ENCODE data around the gene TNP1.

Gene TNP1

DNA sequence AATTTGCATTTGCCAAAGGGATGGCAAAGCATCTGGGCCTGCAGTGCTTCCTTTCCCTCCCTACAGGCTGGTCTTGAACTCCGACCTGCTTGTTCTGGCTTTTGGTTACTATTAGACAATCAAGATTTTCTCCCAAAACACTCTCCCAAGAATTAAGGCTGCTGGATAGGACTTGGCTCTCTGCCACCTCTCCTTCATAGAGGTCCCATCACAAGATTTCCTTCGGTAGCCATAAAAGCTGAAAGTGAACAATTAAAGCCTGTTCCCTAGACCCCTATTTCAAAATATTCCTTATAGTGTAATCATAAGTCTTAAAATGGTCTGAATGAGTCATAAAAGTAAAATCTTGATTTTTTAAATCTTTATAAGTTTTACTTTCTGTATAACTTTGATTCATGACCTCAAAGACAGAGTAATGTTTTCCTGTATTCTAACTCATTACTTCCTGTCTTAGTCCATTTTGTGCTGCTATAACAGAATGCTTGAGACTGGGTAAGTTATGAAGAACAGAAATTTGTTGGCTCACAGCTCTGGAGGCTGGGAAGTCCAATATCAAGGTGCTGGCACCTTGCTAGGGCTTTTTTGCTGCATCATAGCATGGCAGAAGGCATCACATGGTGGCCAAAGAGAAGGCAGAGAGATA lies 37.8 kb upstream of the TNP1 start:
- Histone ChIP-seq H3K4me1 (ENCODE audit: control insufficient read depth, insufficient read depth, low read depth, low read length) (no peaks in the 10 kb centered on the region), H2BK120ac (ENCODE audit: low read depth, low read length) (no peak overlapping the region), H3K23ac (ENCODE audit: low read length in 2 of 2) (no peak overlapping the region), H2BK5ac (ENCODE audit: low read depth, low read length, poor library complexity, severe bottlenecking) (no peak overlapping the region), H3K36me3 (ENCODE audit: control insufficient read depth in 1 of 2, insufficient read depth in 2 of 2, low read depth in 1 of 2, low read length in 2 of 2) (no peaks in the 10 kb centered on the region), H2AK5ac (ENCODE audit: low read length, severe bottlenecking) (no peak overlapping the region), H4K91ac (ENCODE audit: low read length) (no peak overlapping the region), H3K9ac (ENCODE audit: low read length) (no peak overlapping the region), H2BK12ac (ENCODE audit: low read length in 2 of 2) (no peak overlapping the region), H3K27ac (ENCODE audit: low read length, poor library complexity, severe bottlenecking) (no peak overlapping the region), H3K14ac (ENCODE audit: low read length in 2 of 2) (no peak overlapping the region), H3K4me2 (ENCODE audit: low read length, poor library complexity, severe bottlenecking) (no peak overlapping the region), H3K9me3 (ENCODE audit: control insufficient read depth, low read length) (peaks cover 3% of the 10 kb centered on the region), H2AFZ (ENCODE audit: low read depth, low read length) (no peak overlapping the region), H3K4me3 (ENCODE audit: insufficient read depth in 1 of 2, low read depth in 1 of 2, low read length in 2 of 2) (no peak overlapping the region), H3K27me3 (ENCODE audit: control insufficient read depth in 1 of 2, insufficient read depth in 1 of 2, low read length in 2 of 2) (no peaks in the 10 kb centered on the region), H3K4ac (ENCODE audit: low read depth in 1 of 2, low read length in 2 of 2) (no peak overlapping the region), H3K18ac (ENCODE audit: low read depth in 1 of 2, low read length in 2 of 2) (no peak overlapping the region), H2BK15ac (ENCODE audit: low read depth, poor library complexity, severe bottlenecking) (no peak overlapping the region), H3K79me1 (replicated peaks; ENCODE audit: low read length, poor library complexity, severe bottlenecking) (no peaks in the 10 kb centered on the region), H4K8ac (ENCODE audit: low read length) (no peak overlapping the region)
- DNase-seq, result no peak
- 100% methylated on average over 1 of the region's 2 CpGs for WGBS

DNA sequence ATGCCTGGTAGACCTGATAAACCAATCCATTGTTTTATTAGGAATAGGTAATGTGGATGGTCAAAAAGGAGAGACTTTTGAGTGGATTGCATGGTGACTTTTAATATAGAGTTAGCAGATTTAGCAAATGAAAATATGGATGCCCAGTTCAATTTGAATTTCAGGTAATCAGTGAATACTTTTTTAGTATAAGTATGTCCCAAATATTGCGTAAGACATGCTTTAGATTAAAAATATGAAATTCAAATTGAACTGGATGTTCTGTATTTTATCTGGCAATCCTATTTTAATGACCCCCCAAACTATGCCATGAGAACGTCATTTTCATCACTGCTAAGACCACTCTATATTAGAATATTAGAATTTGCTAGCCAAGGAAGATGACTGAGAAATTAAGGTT lies 30.3 kb upstream of the TNP1 start:
- H2BK12ac ChIP-seq (ENCODE audit: low read length in 2 of 2), result no peak overlapping the region
- WGBS, result no CpG with 5 or more reads among the region's 2 CpGs
- H3K9me3 ChIP-seq (ENCODE audit: control insufficient read depth, low read length), result peaks cover 5% of the 10 kb centered on the region
- no peak overlapping the region for H3K23ac ChIP-seq (ENCODE audit: low read length in 2 of 2)
- H2BK120ac ChIP-seq (ENCODE audit: low read depth, low read length), result no peak overlapping the region
- H3K27me3 ChIP-seq (ENCODE audit: control insufficient read depth in 1 of 2, insufficient read depth in 1 of 2, low read length in 2 of 2), result peaks cover 9 to 14% of the 10 kb centered on the region in 2 experiments
- H3K18ac ChIP-seq (ENCODE audit: low read depth in 1 of 2, low read length in 2 of 2), result no peak overlapping the region
- H4K91ac ChIP-seq (ENCODE audit: low read length), result no peak overlapping the region
- no peaks in the 10 kb centered on the region for H3K4me1 ChIP-seq (ENCODE audit: control insufficient read depth, insufficient read depth, low read depth, low read length)
- no peak for DNase-seq
- H3K9ac ChIP-seq (ENCODE audit: low read length), result no peak overlapping the region
- H2BK5ac ChIP-seq (ENCODE audit: low read depth, low read length, poor library complexity, severe bottlenecking), result no peak overlapping the region
- no peak overlapping the region for H3K14ac ChIP-seq (ENCODE audit: low read length in 2 of 2)
- no peak overlapping the region for H4K8ac ChIP-seq (ENCODE audit: low read length)
- H3K27ac ChIP-seq (ENCODE audit: low read length, poor library complexity, severe bottlenecking), result no peak overlapping the region
- H3K4me3 ChIP-seq (ENCODE audit: insufficient read depth in 1 of 2, low read depth in 1 of 2, low read length in 2 of 2), result no peak overlapping the region
- no peaks in the 10 kb centered on the region for H3K79me1 ChIP-seq (replicated peaks; ENCODE audit: low read length, poor library complexity, severe bottlenecking)
- no peak overlapping the region for H3K4me2 ChIP-seq (ENCODE audit: low read length, poor library complexity, severe bottlenecking)
- H2AK5ac ChIP-seq (ENCODE audit: low read length, severe bottlenecking), result no peak overlapping the region
- no peak overlapping the region for H2BK15ac ChIP-seq (ENCODE audit: low read depth, poor library complexity, severe bottlenecking)
- no peak overlapping the region for H3K4ac ChIP-seq (ENCODE audit: low read depth in 1 of 2, low read length in 2 of 2)
- H3K36me3 ChIP-seq (ENCODE audit: control insufficient read depth in 1 of 2, insufficient read depth in 2 of 2, low read depth in 1 of 2, low read length in 2 of 2), result no peaks in the 10 kb centered on the region
- no peak overlapping the region for H2AFZ ChIP-seq (ENCODE audit: low read depth, low read length)

DNA sequence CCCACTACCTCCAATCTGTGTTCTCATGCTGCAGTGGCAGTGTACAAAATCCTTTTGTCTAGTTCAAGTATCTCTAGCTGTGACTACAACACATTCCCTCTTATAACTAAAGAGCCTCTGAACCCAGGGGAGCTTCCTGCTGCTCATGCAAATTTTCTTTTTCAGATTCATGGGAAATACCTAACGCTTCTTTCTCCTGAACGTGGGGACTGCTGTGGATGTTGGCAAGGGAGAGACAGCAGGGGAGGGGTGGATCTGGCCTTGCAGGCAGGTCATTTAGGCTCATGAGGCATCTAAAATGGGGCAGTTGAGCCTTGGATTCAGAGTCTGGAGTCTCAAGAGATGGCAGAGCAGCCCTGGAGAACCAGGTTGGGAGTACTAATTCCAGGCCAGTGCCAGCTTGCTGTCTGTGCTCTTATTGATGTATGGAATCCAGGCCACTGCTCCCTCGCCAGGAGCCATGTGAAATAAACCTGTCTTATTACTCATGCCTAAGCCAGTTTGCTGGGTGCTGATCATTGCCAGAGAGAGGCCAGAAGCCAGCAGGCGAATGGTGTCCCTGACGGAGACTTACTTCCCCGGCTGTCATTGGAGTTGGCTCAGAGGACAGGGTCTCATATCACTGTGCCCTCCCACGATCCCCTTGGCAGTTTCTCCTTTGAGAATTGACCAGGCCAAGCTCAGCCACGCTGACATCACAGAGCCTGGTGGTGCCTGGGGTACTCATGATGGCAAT lies 29.2 kb upstream of the TNP1 start:
- Histone ChIP-seq H3K4me3 (ENCODE audit: insufficient read depth in 1 of 2, low read depth in 1 of 2, low read length in 2 of 2) (no peak overlapping the region), H3K9ac (ENCODE audit: low read length) (no peak overlapping the region), H2AFZ (ENCODE audit: low read depth, low read length) (no peak overlapping the region), H3K14ac (ENCODE audit: low read length in 2 of 2) (no peak overlapping the region), H3K4ac (ENCODE audit: low read depth in 1 of 2, low read length in 2 of 2) (no peak overlapping the region), H2BK120ac (ENCODE audit: low read depth, low read length) (no peak overlapping the region), H3K9me3 (ENCODE audit: control insufficient read depth, low read length) (peaks cover 5% of the 10 kb centered on the region), H2BK12ac (ENCODE audit: low read length in 2 of 2) (no peak overlapping the region), H3K18ac (ENCODE audit: low read depth in 1 of 2, low read length in 2 of 2) (no peak overlapping the region), H4K8ac (ENCODE audit: low read length) (no peak overlapping the region), H2BK5ac (ENCODE audit: low read depth, low read length, poor library complexity, severe bottlenecking) (no peak overlapping the region), H3K27me3 (ENCODE audit: control insufficient read depth in 1 of 2, insufficient read depth in 1 of 2, low read length in 2 of 2) (peaks cover 9 to 14% of the 10 kb centered on the region in 2 experiments), H2BK15ac (ENCODE audit: low read depth, poor library complexity, severe bottlenecking) (no peak overlapping the region), H3K36me3 (ENCODE audit: control insufficient read depth in 1 of 2, insufficient read depth in 2 of 2, low read depth in 1 of 2, low read length in 2 of 2) (no peaks in the 10 kb centered on the region), H2AK5ac (ENCODE audit: low read length, severe bottlenecking) (no peak overlapping the region), H3K27ac (ENCODE audit: low read length, poor library complexity, severe bottlenecking) (no peak overlapping the region), H4K91ac (ENCODE audit: low read length) (no peak overlapping the region), H3K23ac (ENCODE audit: low read length in 2 of 2) (no peak overlapping the region), H3K79me1 (replicated peaks; ENCODE audit: low read length, poor library complexity, severe bottlenecking) (no peaks in the 10 kb centered on the region), H3K4me2 (ENCODE audit: low read length, poor library complexity, severe bottlenecking) (no peak overlapping the region), H3K4me1 (ENCODE audit: control insufficient read depth, insufficient read depth, low read depth, low read length) (no peaks in the 10 kb centered on the region)
- 87% methylated on average over 8 of the region's 8 CpGs for WGBS
- DNase-seq, result no peak

DNA sequence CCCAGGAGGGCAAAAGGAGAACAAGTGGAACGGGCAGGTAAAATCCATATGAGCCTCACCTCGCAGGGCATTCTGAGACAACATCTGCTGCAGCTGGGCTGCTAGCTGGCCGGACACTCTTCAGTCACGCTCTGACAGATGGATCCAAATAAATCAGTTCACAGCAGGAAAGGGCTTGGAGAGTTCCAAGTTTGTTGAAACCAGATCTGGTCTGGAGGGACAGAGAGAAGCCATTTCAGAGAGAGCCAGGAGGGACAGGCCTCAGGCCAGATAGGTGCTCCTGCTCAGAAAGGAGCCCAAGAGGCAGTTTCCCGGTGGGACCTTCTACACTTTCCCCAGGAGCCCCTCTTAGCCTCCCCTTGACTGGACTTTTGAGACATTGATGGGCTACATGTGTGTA lies 28.2 kb upstream of the TNP1 start:
- no peak overlapping the region for H4K91ac ChIP-seq (ENCODE audit: low read length)
- DNase-seq, result no peak
- H3K9ac ChIP-seq (ENCODE audit: low read length), result no peak overlapping the region
- no peak overlapping the region for H4K8ac ChIP-seq (ENCODE audit: low read length)
- no peaks in the 10 kb centered on the region for H3K79me1 ChIP-seq (replicated peaks; ENCODE audit: low read length, poor library complexity, severe bottlenecking)
- no peak overlapping the region for H2AK5ac ChIP-seq (ENCODE audit: low read length, severe bottlenecking)
- H3K4me3 ChIP-seq (ENCODE audit: insufficient read depth in 1 of 2, low read depth in 1 of 2, low read length in 2 of 2), result no peak overlapping the region
- no peak overlapping the region for H2BK120ac ChIP-seq (ENCODE audit: low read depth, low read length)
- no peak overlapping the region for H2AFZ ChIP-seq (ENCODE audit: low read depth, low read length)
- H2BK15ac ChIP-seq (ENCODE audit: low read depth, poor library complexity, severe bottlenecking), result no peak overlapping the region
- no peak overlapping the region for H3K27ac ChIP-seq (ENCODE audit: low read length, poor library complexity, severe bottlenecking)
- H3K4me1 ChIP-seq (ENCODE audit: control insufficient read depth, insufficient read depth, low read depth, low read length), result no peaks in the 10 kb centered on the region
- 90% methylated on average over 5 of the region's 5 CpGs for WGBS
- peaks cover 9 to 19% of the 10 kb centered on the region in 2 experiments for H3K27me3 ChIP-seq (ENCODE audit: control insufficient read depth in 1 of 2, insufficient read depth in 1 of 2, low read length in 2 of 2)
- H3K36me3 ChIP-seq (ENCODE audit: control insufficient read depth in 1 of 2, insufficient read depth in 2 of 2, low read depth in 1 of 2, low read length in 2 of 2), result no peaks in the 10 kb centered on the region
- no peak overlapping the region for H3K14ac ChIP-seq (ENCODE audit: low read length in 2 of 2)
- no peak overlapping the region for H3K4ac ChIP-seq (ENCODE audit: low read depth in 1 of 2, low read length in 2 of 2)
- no peak overlapping the region for H3K4me2 ChIP-seq (ENCODE audit: low read length, poor library complexity, severe bottlenecking)
- H3K18ac ChIP-seq (ENCODE audit: low read depth in 1 of 2, low read length in 2 of 2), result no peak overlapping the region
- H3K9me3 ChIP-seq (ENCODE audit: control insufficient read depth, low read length), result peaks cover 5% of the 10 kb centered on the region
- H3K23ac ChIP-seq (ENCODE audit: low read length in 2 of 2), result no peak overlapping the region
- no peak overlapping the region for H2BK5ac ChIP-seq (ENCODE audit: low read depth, low read length, poor library complexity, severe bottlenecking)
- no peak overlapping the region for H2BK12ac ChIP-seq (ENCODE audit: low read length in 2 of 2)

Measured in mesenchymal stem cell (in vitro differentiated cells and primary cell).